Endothelial cell (in vitro differentiated cells): ENCODE measurements around the gene CCDC154. TPM values are rescaled to one million over a fixed set of nuclear protein-coding genes. Genes with fewer than 3 reads are reported as not detected.
"Not testable (repeated sequence)": the region's sequence is repeated elsewhere in the genome, so short reads cannot be mapped to it uniquely, and the experiment has no call there.

ENCODE experiments used
- DNase-seq: peaks from one replicate; pipeline ENCODE4 v3.0.0; 2021; ENCODE audit warnings: low spot score
- H3K27ac Mint-ChIP-seq: one replicate; pipeline ENCODE4 v1.8.0; 2021; ENCODE audit warnings: mixed read lengths, inconsistent platforms; ENCODE audit not compliant: unreplicated experiment
- H3K27me3 Mint-ChIP-seq: one replicate; pipeline ENCODE4 v1.8.0; 2021; ENCODE audit warnings: mild to moderate bottlenecking, moderate library complexity, mixed read lengths, inconsistent platforms; ENCODE audit not compliant: unreplicated experiment
- H3K36me3 Mint-ChIP-seq: one replicate; pipeline ENCODE4 v1.8.0; 2021; ENCODE audit warnings: mild to moderate bottlenecking, low read depth, mixed read lengths, inconsistent platforms; ENCODE audit not compliant: unreplicated experiment
- H3K4me1 Mint-ChIP-seq: one replicate; pipeline ENCODE4 v1.8.0; 2021; ENCODE audit warnings: mild to moderate bottlenecking, mixed read lengths, inconsistent platforms; ENCODE audit not compliant: unreplicated experiment
- H3K4me3 Mint-ChIP-seq: one replicate; pipeline ENCODE4 v1.8.0; 2021; ENCODE audit warnings: mild to moderate bottlenecking, mixed read lengths, inconsistent platforms; ENCODE audit not compliant: unreplicated experiment
- H3K9me3 Mint-ChIP-seq: one replicate; pipeline ENCODE4 v1.8.0; 2021; ENCODE audit warnings: mixed read lengths, inconsistent platforms; ENCODE audit not compliant: unreplicated experiment
- CTCF ChIP-seq: fragments of 200-600 bp; sonication (generic); IDR thresholded peaks from one replicate; pipeline ENCODE4 v1.5.0; 2021; ENCODE audit warnings: antibody characterized with exemption; ENCODE audit not compliant: unreplicated experiment
- total RNA-seq: library from RNA; stranded (reverse); fragmentation: NEBNext Ultra II Directional; extraction: Animal tissue kit (Norgen Biotek cat#: 25700); gene quantifications from one replicate; pipeline ENCODE4 v1.2.1, GENCODE V29; 2021; ENCODE audit not compliant: unreplicated experiment

Gene CCDC154
- total RNA-seq, 1 donor from 2014 or later: 2.4 TPM

GRCh38 chr16:1471569-1472194 is 27.3 kb upstream of the CCDC154 start:
- no peak for DNase-seq
- Mint-ChIP-seq H3K27ac (peak overlapping the region; percentile 18), H3K27me3 (peaks cover 11% of the 10 kb centered on the region), H3K4me3 (no peak overlapping the region), H3K9me3 (no peaks in the 10 kb centered on the region), H3K36me3 (no peaks in the 10 kb centered on the region), H3K4me1 (peaks cover 36% of the 10 kb centered on the region)
- no peak for TF ChIP-seq CTCF

- Mint-ChIP-seq H3K27ac (peak overlapping the region; percentile 92), H3K4me3 (peak overlapping the region; percentile 39), H3K36me3 (no peaks in the 10 kb centered on the region), H3K27me3 (peaks cover 9% of the 10 kb centered on the region), H3K9me3 (no peaks in the 10 kb centered on the region), H3K4me1 (peaks cover 32% of the 10 kb centered on the region)
- no peak for DNase-seq
- TF ChIP-seq CTCF: no peak
Observed at GRCh38 chr16:1470481-1471251, 26.3 kb upstream of the CCDC154 start.

- Mint-ChIP-seq H3K4me1 (peaks cover 28% of the 10 kb centered on the region), H3K36me3 (peaks cover 3% of the 10 kb centered on the region), H3K27ac (no peak overlapping the region), H3K9me3 (no peaks in the 10 kb centered on the region), H3K27me3 (peaks cover 9% of the 10 kb centered on the region), H3K4me3 (peak overlapping the region; percentile 38)
- no peak for DNase-seq
- no peak for TF ChIP-seq CTCF
Observed at GRCh38 chr16:1469693-1470201, 25.4 kb upstream of the CCDC154 start.

- not testable (repeated sequence) for H3K9me3 Mint-ChIP-seq, H3K4me3 Mint-ChIP-seq, H3K27ac Mint-ChIP-seq, H3K36me3 Mint-ChIP-seq, DNase-seq, H3K27me3 Mint-ChIP-seq
- H3K4me1 Mint-ChIP-seq: peaks cover 27% of the 10 kb centered on the region
Observed at GRCh38 chr16:1469141-1469540, 24.8 kb upstream of the CCDC154 start.

GRCh38 chr16:1468426-1468810 is 24.1 kb upstream of the CCDC154 start:
- DNase-seq: no peak
- Mint-ChIP-seq H3K4me1 (peaks cover 25% of the 10 kb centered on the region), H3K36me3 (peaks cover 7% of the 10 kb centered on the region), H3K27me3 (peaks cover 8% of the 10 kb centered on the region), H3K4me3 (no peak overlapping the region), H3K27ac (no peak overlapping the region), H3K9me3 (no peaks in the 10 kb centered on the region)
- no peak for TF ChIP-seq CTCF
